Lung microvascular endothelial cell (primary cell): ENCODE data around the gene NXPH4. TPM values are rescaled to one million over a fixed set of nuclear protein-coding genes. Genes with fewer than 3 reads are reported as not detected.

Experiments used
- DNase-seq, 2 donors: peaks; one replicate each; pipeline versions ENCODE4 v3.0.0 to v3.0.0-alpha.2; 2010; ENCODE audit warnings: low read depth in 2 of 2
- total RNA-seq: library from RNA; depleted of rRNA; stranded (reverse); fragments of >200 nt; gene quantifications from 2 replicates; pipeline ENCODE4 v1.2.1, GENCODE V29; 2014

The NXPH4 gene
- total RNA-seq, 1 donor from 2014 or later: under 0.01 TPM

- DNase-seq: no peak
Observed at GRCh38 chr12:57219205-57219992, 2.8 kb downstream of the NXPH4 start.

GRCh38 chr12:57219993-57220754, 3.6 kb downstream of the NXPH4 start:
- no peak for DNase-seq

GRCh38 chr12:57220770-57221168, 4.2 kb downstream of the NXPH4 start:
- DNase-seq: no peak

DNA sequence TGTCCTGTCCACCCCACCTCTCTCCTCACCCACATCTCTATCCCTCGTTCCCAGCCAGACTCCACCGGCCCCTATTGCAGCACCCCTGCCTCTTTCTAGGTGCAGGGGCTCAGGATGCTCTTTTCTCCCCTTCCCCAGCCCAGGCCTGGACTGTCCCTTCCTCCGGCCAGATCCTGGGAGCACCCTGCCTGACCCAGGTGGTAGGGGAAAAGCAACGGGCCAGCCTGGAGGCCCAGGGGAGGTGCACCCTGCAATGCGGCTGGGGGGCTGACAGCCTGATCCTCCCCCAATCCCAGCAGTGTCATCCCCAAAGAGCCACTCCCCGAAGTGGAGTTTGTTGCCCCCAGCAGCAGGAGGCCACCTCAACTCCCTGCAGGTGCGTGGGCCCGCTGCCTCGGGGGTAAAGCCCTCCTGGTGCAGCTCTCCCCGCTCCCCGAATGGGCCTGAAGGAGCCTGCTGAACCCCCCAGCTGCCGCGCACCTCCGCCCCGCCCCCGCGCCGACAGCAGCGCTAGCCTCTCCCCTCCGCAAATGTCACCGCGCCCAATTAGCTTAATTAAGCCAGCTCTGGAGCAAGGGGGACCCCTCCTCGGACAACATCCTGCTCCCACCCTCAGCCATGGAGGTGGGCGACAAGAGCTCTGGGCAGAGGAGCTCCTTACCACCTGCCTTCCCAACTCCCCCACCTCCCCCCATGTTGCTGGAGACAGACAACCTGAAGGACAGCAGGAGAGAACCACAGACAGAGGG, 4.7 kb downstream of the NXPH4 start:
- no peak for DNase-seq

DNA sequence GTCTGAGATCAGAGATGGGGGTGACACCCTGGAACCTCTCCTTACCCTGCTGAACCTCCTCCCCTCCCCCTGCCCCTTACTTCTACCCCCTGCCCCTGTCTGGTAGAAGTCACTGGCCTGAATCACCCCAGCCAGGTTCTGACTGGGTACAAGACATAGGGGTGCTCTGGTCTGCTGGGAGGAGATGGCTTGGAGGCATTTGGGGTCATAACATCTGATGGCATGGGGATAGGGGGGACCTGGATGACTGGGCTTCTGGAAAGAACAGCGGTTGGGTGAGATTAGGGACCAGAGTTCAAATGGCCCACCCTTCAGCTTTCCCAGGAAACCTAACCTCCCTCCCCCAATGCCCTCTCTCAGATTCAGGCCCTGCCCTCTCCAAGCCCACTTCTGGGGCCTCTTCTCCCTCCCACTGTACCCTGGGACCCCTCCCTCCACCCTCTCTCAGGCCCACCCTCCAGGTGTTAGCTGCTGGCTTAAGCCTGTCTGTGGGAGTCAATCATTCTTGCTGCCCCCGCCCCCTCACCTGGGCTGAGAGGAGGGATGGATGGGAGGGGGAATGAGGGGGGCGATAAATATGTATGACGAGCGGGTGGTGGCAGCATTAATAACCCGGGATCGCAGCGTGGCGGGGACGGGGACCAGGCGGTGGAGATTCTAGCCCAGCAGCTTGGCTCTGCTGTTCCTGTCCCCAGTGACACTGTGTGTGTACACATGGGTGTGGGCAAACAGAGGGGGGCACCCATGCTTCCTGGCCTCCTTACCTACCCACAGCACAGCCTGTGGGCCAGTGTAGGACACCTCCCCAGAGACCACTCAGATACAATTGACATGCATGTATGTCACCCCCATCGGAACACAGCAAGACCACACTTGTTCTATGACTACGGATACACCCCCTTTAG, 5.9 kb downstream of the NXPH4 start:
- no peak for DNase-seq

- no peak for DNase-seq
Observed at GRCh38 chr12:57223191-57224165, 6.9 kb downstream of the NXPH4 start.

GRCh38 chr12:57224278-57224972, 7.8 kb downstream of the NXPH4 start:
- DNase-seq: no peak

GRCh38 chr12:57224973-57225679, 8.5 kb downstream of the NXPH4 start:
- peak; percentile 51 to 53 for DNase-seq

GRCh38 chr12:57225680-57226210, 9.2 kb downstream of the NXPH4 start:
- no peak for DNase-seq

DNA sequence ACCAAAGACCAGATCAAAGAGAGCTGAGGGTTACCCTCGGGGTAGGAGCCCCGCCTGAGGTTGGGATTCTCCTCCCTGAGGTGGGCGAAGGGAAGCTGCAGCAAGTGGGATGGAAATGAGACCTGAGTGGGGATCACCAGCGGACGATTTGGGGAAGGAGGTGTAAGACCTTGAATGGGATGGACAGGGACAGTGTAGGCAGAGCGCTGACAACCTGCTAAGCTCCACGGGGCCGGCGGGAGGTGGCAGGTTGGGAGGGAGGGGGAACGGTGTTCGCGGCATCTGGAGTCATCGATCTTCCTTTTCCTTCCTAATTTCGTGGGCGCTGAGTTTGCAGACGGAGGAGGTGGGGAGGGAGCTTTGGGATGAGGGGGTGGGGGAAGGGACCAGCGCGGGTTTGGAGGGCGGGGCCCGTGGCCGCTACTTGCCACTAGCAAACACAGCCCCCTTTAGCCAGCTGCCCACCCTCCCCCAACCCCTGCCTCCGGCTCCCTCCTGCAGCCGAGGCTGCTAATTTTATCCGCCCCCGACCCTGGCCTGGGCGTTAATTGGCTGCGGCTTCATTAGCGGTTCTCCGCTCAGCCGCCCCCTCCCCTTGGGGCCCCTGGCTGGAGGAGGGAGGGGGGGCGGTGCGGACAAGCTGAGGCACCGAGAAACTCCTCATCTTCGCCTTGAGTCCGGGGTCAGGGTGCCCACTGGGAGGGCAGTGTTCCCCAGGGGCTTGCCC, 10.2 kb downstream of the NXPH4 start:
- no peak for DNase-seq

DNA sequence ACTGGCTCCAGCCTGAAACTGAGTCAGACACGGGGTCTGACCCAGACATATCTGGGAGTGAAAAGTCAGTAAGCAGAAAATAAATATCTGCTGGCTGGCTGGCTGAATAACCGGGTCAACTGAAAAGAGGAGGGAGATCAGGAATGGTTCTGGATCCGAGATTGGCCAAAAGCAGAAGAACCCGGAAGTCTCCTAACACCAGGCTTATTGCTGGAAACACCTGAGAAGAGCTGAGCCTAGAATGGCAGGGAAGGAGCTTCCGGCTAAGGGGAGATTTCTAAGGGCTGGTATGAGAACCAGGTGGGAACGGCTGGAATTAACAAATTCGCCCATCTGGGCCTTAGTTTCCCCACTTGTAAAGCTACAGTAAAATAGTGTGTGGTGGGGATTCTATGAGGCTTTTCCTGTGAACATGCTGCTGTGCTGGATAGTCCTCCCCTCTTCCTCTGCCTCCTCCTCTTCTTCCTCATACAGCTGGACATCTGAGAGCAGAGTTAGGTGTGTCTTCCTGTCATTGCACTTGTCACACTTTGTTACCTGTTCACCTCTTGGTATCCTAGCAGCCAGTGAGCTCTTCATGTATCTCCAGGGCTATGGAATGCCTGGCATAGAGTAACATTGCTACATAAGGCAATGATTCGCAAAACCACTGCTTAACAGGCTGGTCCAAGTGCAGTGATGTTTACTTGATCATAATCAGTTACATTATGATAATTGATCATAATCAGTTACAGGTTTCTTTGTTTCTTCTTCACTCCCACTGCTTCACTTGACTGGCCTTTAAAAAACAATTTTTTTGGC, 10.9 kb downstream of the NXPH4 start:
- no peak for DNase-seq

- peak in 1 of 2 donors; percentile 42 for DNase-seq
Observed at GRCh38 chr12:57229046-57229633, 12.5 kb downstream of the NXPH4 start.

- peak; percentile 97 for DNase-seq
Observed at GRCh38 chr12:57229634-57230380, 13.2 kb downstream of the NXPH4 start, which contains the start of gene SHMT2. Gene SHMT2 (plus strand): TSS chr12:57229711. CDS start chr12:57229779, 68 bp downstream.

GRCh38 chr12:57230381-57231155, 14.0 kb downstream of the NXPH4 start:
- DNase-seq: peak in 1 of 2 donors; percentile 28
